GM18870 (cell line): ENCODE measurements around the gene ZNF544.
"Not testable (repeated sequence)": the region's sequence is repeated elsewhere in the genome, so short reads cannot be mapped to it uniquely, and the experiment has no call there.

Experiments
- ATAC-seq: cut with Tn5 transposase; IDR thresholded peaks from one replicate; pipeline ENCODE4 v1.9.1; 2021; ENCODE audit warnings: moderate library complexity; ENCODE audit not compliant: unreplicated experiment

ZNF544 gene

DNA sequence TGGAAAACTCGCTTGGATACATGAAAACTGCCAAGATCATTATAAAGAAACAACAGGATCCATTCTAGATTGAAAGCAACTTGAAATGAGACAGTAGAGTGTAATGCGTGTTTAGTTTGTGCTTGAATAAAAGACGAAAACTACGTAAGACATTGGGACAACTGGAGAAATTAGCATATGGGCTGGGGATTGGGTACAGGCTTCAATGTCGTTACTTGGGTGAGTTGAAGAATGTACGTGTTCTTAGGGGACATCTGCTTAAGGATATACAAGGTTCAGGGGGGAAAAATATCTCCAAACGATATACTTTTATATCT, 76.0 kb downstream of the ZNF544 start:
- peak; percentile 16 for ATAC-seq

DNA sequence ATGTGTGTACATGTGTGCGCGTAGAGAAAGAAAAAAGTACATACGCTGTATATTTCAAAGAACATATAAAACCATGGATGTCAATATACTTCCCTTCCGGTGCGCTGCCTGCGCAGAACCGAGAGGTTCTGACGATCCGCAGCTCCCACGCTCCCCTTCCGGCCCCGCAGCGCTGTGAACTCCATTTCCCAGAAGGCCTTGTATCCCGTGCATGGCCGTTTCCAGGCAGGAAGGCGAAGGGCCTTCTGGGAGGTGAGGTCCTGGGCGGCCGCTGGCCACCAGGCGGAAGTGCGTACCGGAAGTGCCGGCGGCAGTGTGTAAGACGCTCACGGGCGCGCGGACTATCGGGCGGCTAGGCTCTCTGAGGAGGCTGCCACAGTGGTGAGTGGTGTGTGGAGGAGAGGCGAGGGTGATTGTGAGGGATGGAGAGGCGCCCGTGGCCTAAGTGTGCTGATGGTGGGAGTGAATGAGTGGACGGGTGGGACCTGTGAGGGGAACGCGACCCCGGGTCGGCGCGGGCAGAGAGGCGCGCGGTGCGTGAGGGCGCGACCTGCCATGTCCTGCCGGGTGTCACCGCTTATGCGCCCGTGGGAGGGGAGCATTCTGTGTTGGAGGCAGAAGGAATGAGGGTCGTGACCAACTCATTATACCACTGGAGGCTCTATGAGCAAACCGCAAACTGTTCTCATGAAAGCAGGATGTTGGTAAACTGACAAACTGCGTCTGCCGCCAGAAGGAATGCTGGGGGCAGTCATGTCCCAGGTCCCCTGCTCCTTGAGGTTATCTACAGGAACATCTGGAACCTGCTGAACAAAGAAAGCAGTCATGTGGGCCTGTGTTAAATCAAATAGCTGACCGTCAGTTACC, 76.6 kb downstream of the ZNF544 start, which contains the start of gene ERVK3-1:
TSS of gene ERVK3-1 (plus strand) at position 313 of the 867 bp plus-strand sequence. CDS start 6,792 bp downstream, outside the sequence.
- ATAC-seq, result peak; percentile 86

- no peak for ATAC-seq
These were observed 77.2 kb downstream of the ZNF544 start for GRCh38 chr19:58305932-58306323.

- ATAC-seq, result no peak
These were observed 79.0 kb downstream of the ZNF544 start for GRCh38 chr19:58307736-58308135.

GRCh38 chr19:58310685-58311084, 82.0 kb downstream of the ZNF544 start:
- not testable (repeated sequence) for ATAC-seq

GRCh38 chr19:58311345-58311865, 82.7 kb downstream of the ZNF544 start:
- no peak for ATAC-seq
